Heart left ventricle (tissue), 16 donors: ENCODE data around the gene GSAP. TPM values are rescaled to one million over a fixed set of nuclear protein-coding genes. Genes with fewer than 3 reads are reported as not detected.

Source experiments
- ATAC-seq, 4 donors: fragments of 200-7000 bp; cut with Tn5 transposase; one replicate each; pipeline ENCODE4 v1.9.1; 2020 to 2022; ENCODE audit warnings: moderate library complexity in 4 of 4, mild to moderate bottlenecking in 3 of 4, moderate number of reproducible peaks in 1 of 4
- DNase-seq, 5 donors: peaks; one replicate each; pipeline ENCODE4 v3.0.0-alpha.2; 2020
- H3K27ac ChIP-seq, 12 donors: fragments of 200-600 bp; sonication (generic) in 4 of 12; one replicate each; pipeline versions ENCODE4 v1.5.0 to v1.8.0; 2016 to 2022; ENCODE audit warnings: mild to moderate bottlenecking in 2 of 12
- H3K27me3 ChIP-seq, 9 donors: fragments of 200-600 bp; sonication (generic) in 2 of 9; one replicate each; pipeline versions ENCODE4 v1.5.1 to v1.8.0; 2016 to 2022; ENCODE audit warnings: mild to moderate bottlenecking in 3 of 9
- H3K36me3 ChIP-seq, 9 donors: fragments of 200-600 bp; sonication (generic) in 2 of 9; one replicate each; pipeline versions ENCODE4 v1.5.0 to v1.8.0; 2018 to 2022; ENCODE audit warnings: mild to moderate bottlenecking in 2 of 9
- H3K4me1 ChIP-seq, 12 donors: fragments of 200-600 bp; sonication (generic) in 4 of 12; one replicate each; pipeline versions ENCODE4 v1.5.0 to v1.8.0; 2016 to 2022; ENCODE audit warnings: mild to moderate bottlenecking in 3 of 12
- H3K4me3 ChIP-seq, 12 donors: fragments of 200-600 bp; sonication (generic) in 4 of 12; one replicate each; pipeline versions ENCODE4 v1.5.0 to v1.8.0; 2017 to 2022; ENCODE audit warnings: mild to moderate bottlenecking in 9 of 12, moderate library complexity in 4 of 12
- H3K9me3 ChIP-seq, 12 donors: fragments of 200-600 bp; sonication (generic) in 4 of 12; one replicate each; pipeline versions ENCODE4 v1.5.0 to v1.8.0; 2016 to 2022; ENCODE audit warnings: mild to moderate bottlenecking in 1 of 12
- CTCF ChIP-seq, 12 donors: fragments of 200-600 bp; sonication (generic) in 4 of 12; IDR thresholded peaks; one replicate each; pipeline versions ENCODE4 v1.5.0 to v1.8.0; 2018 to 2022; ENCODE audit warnings: antibody characterized with exemption in 12 of 12, mild to moderate bottlenecking in 5 of 12
- POLR2A ChIP-seq, 2 donors: fragments of 450-650 bp; IDR thresholded peaks; one replicate each; pipeline ENCODE4 v1.6.1; 2017; ENCODE audit warnings: antibody characterized with exemption in 2 of 2, mild to moderate bottlenecking in 2 of 2, moderate library complexity in 2 of 2
- WGBS, 4 donors: extraction: QIAGEN DNeasy Blood & Tissue Kit in 2 of 4; methylation state at CpG; one replicate each; pipeline versions ENCODE4 v1.1.5 to v1.1.7; 2013 to 2018; 5-methylcytosine and 5-hydroxymethylcytosine counted together
- intact Hi-C, 10 donors: fragments of 100-400 bp; cut with DNase I; formaldehyde crosslinking; loops; one replicate each; pipeline versions ENCODE4 v1.11.1 to v1.14.2; 2022
- polyA plus RNA-seq, 2 donors: library from polyadenylated mRNA; stranded (reverse); fragments of 200-250 nt; gene quantifications; one replicate each; pipeline ENCODE4 v1.2.3, GENCODE V29; 2013
- total RNA-seq, 9 donors: library from RNA; depleted of rRNA in 2 of 9; stranded (reverse); fragments of >200 nt in 2 of 9; fragmentation: NEBNext Ultra II Directional in 3 of 9; extraction: Animal tissue kit (Norgen Biotek cat#: 25700) in 3 of 9; gene quantifications; one replicate each; pipeline versions ENCODE4 v1.1.0 to v1.2.4, GENCODE V29; 2016 to 2023
- donor health status: ischemic (EF 13 %, LVEDD 7.1; RV severe dilation, severe dysfunction).
- donor health status: healthy with polysubstance abuse.
- donor health status: DM: no; HTN: yes; CAD: no.
- donor health status: DM: no; HTN: no; CAD: no.
- donor health status: ischemic (EF 25% LVEDD 6.9; RV normal size, moderate dysfunction).
- donor health status: ischemic (EF 25% LVEDD 5.7; RV mildly dilated, moderate dysfunction).
- donor health status: healthy.
- donor health status: DM: yes; HTN: yes; CAD: no.
- donor health status: ischemic (EF 35%, LVEDD 5.7; RV mildly dilated, moderate dysfunction).
- donor health status: nonischemic (EF 11% LVEDD 7.7; RV severe dilation, severe dysfunction).
- donor health status: DM: yes; HTN: yes; CAD: no.
- donor health status: PGD.
- donor health status: ischemic (EF 29% LVEDD 5.4; RV normal size, mild dysfunction).
- donor health status: nonischemic (EF 23%, LVEDD 6.1; RV moderate dilation, normal function).

Gene GSAP
- total and polyA plus RNA-seq, 11 donors: 1.7 to 24.9 (median 6.5) TPM

- intact Hi-C loops: no loop called here
- Histone ChIP-seq H3K27me3 (no peaks in the 10 kb centered on the region), H3K36me3 (peaks cover 0 to 36% (median 0%) of the 10 kb centered on the region in 9 donors), H3K27ac (no peak overlapping the region), H3K4me1 (peaks cover 0 to 5% (median 0%) of the 10 kb centered on the region in 12 donors), H3K9me3 (no peaks in the 10 kb centered on the region), H3K4me3 (no peak overlapping the region)
- TF ChIP-seq POLR2A (IDR thresholded peaks at IDR 0.05) (no peak), CTCF (IDR thresholded peaks at IDR 0.05) (no peak)
- no peak for DNase-seq
- no peak for ATAC-seq
- 94 to 96% (median 96%) methylated on average over 5 of the region's 5 CpGs for WGBS, 4 donors
Observed at GRCh38 chr7:77393261-77393660, 22.9 kb downstream of the GSAP start.

DNA sequence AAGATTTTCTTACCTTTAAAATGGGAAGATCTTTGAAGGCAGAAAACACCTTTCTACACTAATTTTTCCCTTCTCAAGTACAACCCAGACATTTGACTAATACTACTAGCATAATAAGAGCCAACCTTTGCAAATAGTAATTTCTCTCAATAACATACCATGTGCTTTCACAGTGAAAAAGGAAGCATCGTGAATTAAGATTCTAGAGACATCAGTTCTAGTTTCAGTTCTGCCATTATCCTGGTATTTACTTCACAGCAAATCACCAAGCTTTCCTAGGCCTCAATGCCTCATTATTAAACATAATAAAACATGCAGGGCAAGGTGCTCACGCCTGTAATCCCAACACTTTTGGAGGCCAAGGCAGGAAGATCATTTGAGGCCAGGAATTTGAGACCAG is 24.9 kb downstream of the GSAP start:
- Histone ChIP-seq H3K4me3 (no peak overlapping the region), H3K36me3 (peaks cover 0 to 41% (median 0%) of the 10 kb centered on the region in 9 donors), H3K9me3 (no peaks in the 10 kb centered on the region), H3K27ac (peak overlapping the region in 1 of 12 donors; percentile 71), H3K27me3 (no peaks in the 10 kb centered on the region), H3K4me1 (peaks cover 0 to 18% (median 5%) of the 10 kb centered on the region in 12 donors)
- intact Hi-C loops: no loop called here
- TF ChIP-seq CTCF (IDR thresholded peaks at IDR 0.05): no peak
- TF ChIP-seq POLR2A (IDR thresholded peaks at IDR 0.05): no peak
- ATAC-seq: no peak
- DNase-seq: no peak
- 85 to 89% (median 87%) methylated on average over 2 of the region's 2 CpGs for WGBS, 4 donors

GRCh38 chr7:77388055-77388641 is 28.0 kb downstream of the GSAP start:
- Histone ChIP-seq H3K36me3 (peaks cover 0 to 19% (median 0%) of the 10 kb centered on the region in 9 donors), H3K9me3 (no peaks in the 10 kb centered on the region), H3K4me3 (no peak overlapping the region), H3K27ac (no peak overlapping the region), H3K27me3 (no peaks in the 10 kb centered on the region), H3K4me1 (peaks cover 0 to 19% (median 5%) of the 10 kb centered on the region in 12 donors)
- ATAC-seq: no peak
- no peak for DNase-seq
- TF ChIP-seq CTCF (IDR thresholded peaks at IDR 0.05): no peak
- TF ChIP-seq POLR2A (IDR thresholded peaks at IDR 0.05): no peak
- 37 to 53% (median 45%) methylated on average over 5 of the region's 5 CpGs for whole genome bisulfite sequencing, 4 donors
- intact Hi-C loops: no loop called here

DNA sequence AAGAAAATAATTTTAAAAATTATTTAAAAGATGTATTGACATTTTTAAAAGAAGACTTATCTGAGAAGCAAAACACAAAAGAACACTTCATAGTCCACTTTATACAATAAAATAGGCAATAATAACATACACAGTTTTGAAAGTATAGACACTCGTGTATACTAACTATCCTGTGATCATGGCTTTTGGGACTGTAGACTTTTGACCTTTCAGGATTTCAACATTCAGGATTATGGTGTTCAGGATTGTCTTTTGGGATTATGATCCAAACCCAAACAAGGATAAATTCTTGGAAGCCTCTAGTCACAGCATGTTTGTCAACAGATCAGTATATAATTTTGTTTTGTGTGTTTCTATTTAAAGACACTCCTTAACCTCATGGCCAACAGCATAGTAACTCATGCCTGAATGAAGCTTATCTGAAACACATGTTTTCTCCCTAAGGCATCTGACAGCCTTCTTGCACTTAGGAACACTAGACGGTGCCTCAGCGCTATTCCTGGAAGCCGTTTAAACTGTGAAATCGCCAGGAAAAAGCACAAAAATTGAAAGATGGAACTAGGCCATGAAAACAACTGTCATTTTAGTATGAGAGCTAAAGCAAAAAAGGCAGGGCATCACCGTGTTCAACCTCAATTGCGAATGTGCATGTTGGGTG is 29.9 kb downstream of the GSAP start:
- 47 to 62% (median 53%) methylated on average over 7 of the region's 7 CpGs for WGBS, 4 donors
- ATAC-seq: peak; percentile 51 to 72 (median 68)

More for the DNA sequence above, 29.9 kb downstream of the GSAP start:
- H3K27me3 ChIP-seq: no peaks in the 10 kb centered on the region
- H3K36me3 ChIP-seq: peaks cover 0 to 26% (median 0%) of the 10 kb centered on the region in 9 donors
- peaks cover 0 to 19% (median 5%) of the 10 kb centered on the region in 12 donors for H3K4me1 ChIP-seq
- no peaks in the 10 kb centered on the region for H3K9me3 ChIP-seq
- TF ChIP-seq POLR2A (IDR thresholded peaks at IDR 0.05) (no peak), CTCF (IDR thresholded peaks at IDR 0.05) (no peak)
- H3K27ac ChIP-seq: no peak overlapping the region
- DNase-seq: no peak
- no peak overlapping the region for H3K4me3 ChIP-seq
- intact Hi-C loops: no loop called here
